ENCODE data around the gene RCBTB2.
"Not testable (repeated sequence)": the region's sequence is repeated elsewhere in the genome, so short reads cannot be mapped to it uniquely, and the experiment has no call there.

Gene RCBTB2

GRCh38 chr13:48456546-48456945 lies 76.3 kb downstream of the RCBTB2 start:
- no peak for ATAC-seq
- TF ChIP-seq CSDC2 (CRISPR knock-in tag; IDR thresholded peaks at IDR 0.05) (no peak), PPARA (CRISPR knock-in tag; IDR thresholded peaks at IDR 0.05; ENCODE audit: borderline replicate concordance) (no peak), BACH2 (CRISPR knock-in tag; IDR thresholded peaks at IDR 0.05; ENCODE audit: borderline replicate concordance) (no peak), GLIS3 (CRISPR knock-in tag; IDR thresholded peaks at IDR 0.05) (no peak)

GRCh38 chr13:48451196-48451595 lies 81.7 kb downstream of the RCBTB2 start:
- not testable (repeated sequence) for ATAC-seq

DNA sequence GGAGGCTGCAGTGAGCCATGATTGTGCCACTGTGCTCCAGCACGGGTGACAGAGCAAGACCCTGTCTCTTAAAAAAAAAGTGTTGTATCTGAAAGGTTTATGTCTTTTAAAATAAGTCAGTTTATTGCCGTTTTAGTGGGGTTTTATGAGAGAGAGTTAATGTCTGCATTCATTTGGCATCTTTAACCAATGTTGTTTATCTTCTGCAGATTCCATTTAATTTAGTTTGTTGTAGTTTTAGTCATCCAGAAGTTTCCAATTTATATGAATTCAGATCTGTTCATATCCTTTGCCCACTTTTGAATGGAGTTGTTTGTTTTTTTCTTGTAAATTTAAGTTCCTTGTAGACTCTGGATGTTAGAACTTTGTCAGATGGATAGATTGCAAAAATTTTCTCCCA lies 83.2 kb downstream of the RCBTB2 start:
- ATAC-seq = no peak

DNA sequence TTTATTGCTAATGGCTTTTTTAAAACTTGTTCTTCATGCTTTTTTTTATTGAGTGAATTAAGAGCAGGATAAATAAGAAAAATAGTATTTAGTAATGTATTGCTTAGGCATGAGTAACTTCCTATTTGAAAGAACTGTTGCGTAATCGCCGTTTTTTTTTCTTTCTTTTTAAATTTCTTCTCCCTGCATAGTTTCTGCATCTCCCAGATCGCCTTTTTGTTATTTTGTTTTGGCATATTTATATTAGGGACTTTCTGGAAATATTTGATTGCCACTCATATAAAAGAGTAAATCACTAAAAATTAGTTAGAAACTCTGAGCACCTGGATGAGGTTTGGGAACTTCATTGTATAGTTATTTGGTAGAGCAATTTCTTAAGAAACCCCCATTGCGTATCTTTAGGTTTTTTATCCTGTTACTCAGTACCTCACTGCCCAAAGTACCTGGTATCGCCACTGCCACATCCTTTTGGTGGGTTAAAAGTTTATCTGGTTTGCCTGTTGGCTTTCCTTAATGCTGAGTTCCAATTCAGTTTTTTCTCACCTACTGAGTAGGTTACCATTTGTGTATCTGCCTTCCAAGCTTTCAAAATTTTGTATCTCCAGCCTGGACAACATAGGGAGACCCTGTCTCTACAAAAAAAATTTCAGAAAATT lies 83.8 kb downstream of the RCBTB2 start:
- ATAC-seq = no peak
- TF ChIP-seq, protein P1, sequence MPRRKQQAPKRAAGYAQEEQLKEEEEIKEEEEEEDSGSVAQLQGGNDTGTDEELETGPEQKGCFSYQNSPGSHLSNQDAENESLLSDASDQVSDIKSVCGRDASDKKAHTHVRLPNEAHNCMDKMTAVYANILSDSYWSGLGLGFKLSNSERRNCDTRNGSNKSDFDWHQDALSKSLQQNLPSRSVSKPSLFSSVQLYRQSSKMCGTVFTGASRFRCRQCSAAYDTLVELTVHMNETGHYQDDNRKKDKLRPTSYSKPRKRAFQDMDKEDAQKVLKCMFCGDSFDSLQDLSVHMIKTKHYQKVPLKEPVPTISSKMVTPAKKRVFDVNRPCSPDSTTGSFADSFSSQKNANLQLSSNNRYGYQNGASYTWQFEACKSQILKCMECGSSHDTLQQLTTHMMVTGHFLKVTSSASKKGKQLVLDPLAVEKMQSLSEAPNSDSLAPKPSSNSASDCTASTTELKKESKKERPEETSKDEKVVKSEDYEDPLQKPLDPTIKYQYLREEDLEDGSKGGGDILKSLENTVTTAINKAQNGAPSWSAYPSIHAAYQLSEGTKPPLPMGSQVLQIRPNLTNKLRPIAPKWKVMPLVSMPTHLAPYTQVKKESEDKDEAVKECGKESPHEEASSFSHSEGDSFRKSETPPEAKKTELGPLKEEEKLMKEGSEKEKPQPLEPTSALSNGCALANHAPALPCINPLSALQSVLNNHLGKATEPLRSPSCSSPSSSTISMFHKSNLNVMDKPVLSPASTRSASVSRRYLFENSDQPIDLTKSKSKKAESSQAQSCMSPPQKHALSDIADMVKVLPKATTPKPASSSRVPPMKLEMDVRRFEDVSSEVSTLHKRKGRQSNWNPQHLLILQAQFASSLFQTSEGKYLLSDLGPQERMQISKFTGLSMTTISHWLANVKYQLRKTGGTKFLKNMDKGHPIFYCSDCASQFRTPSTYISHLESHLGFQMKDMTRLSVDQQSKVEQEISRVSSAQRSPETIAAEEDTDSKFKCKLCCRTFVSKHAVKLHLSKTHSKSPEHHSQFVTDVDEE (CRISPR knock-in tag; IDR thresholded peaks at IDR 0.05) = no peak
- TF ChIP-seq ZNF70 (CRISPR knock-in tag; IDR thresholded peaks at IDR 0.05) = no peak
- TF ChIP-seq ESRRG (CRISPR knock-in tag; IDR thresholded peaks at IDR 0.05) = no peak
- TF ChIP-seq CSDC2 (CRISPR knock-in tag; IDR thresholded peaks at IDR 0.05) = no peak
- TF ChIP-seq TOX (CRISPR knock-in tag; IDR thresholded peaks at IDR 0.05; ENCODE audit: borderline replicate concordance) = no peak
- no peak for TF ChIP-seq PATZ1 (CRISPR knock-in tag; IDR thresholded peaks at IDR 0.05; ENCODE audit: borderline replicate concordance)
- TF ChIP-seq POU6F1 (CRISPR knock-in tag; IDR thresholded peaks at IDR 0.05; ENCODE audit: borderline replicate concordance, low read depth) = no peak
- TF ChIP-seq ZC3H10 (CRISPR knock-in tag; IDR thresholded peaks at IDR 0.05) = no peak
- TF ChIP-seq ARNTL (CRISPR knock-in tag; IDR thresholded peaks at IDR 0.05; ENCODE audit: borderline replicate concordance, low read depth) = no peak

More for the DNA sequence above, 83.2 kb downstream of the RCBTB2 start:
- TF ChIP-seq CSRNP3 (CRISPR knock-in tag; IDR thresholded peaks at IDR 0.05) (no peak), ZNF8 (CRISPR knock-in tag; IDR thresholded peaks at IDR 0.05) (no peak), BACH2 (CRISPR knock-in tag; IDR thresholded peaks at IDR 0.05; ENCODE audit: borderline replicate concordance) (no peak), POU6F1 (CRISPR knock-in tag; IDR thresholded peaks at IDR 0.05; ENCODE audit: borderline replicate concordance, low read depth) (no peak), OSR1 (CRISPR knock-in tag; IDR thresholded peaks at IDR 0.05) (no peak), PPARA (CRISPR knock-in tag; IDR thresholded peaks at IDR 0.05; ENCODE audit: borderline replicate concordance) (no peak), ISL1 (CRISPR knock-in tag; IDR thresholded peaks at IDR 0.05) (no peak), ZNF70 (CRISPR knock-in tag; IDR thresholded peaks at IDR 0.05) (no peak), ARNTL (CRISPR knock-in tag; IDR thresholded peaks at IDR 0.05; ENCODE audit: borderline replicate concordance, low read depth) (no peak), TCF4 (CRISPR knock-in tag; IDR thresholded peaks at IDR 0.05; ENCODE audit: borderline replicate concordance) (no peak), ZFP30 (CRISPR knock-in tag; IDR thresholded peaks at IDR 0.05) (no peak), ESRRG (CRISPR knock-in tag; IDR thresholded peaks at IDR 0.05) (no peak), GLIS3 (CRISPR knock-in tag; IDR thresholded peaks at IDR 0.05) (no peak), CSDC2 (CRISPR knock-in tag; IDR thresholded peaks at IDR 0.05) (no peak), ZFP3 (CRISPR knock-in tag; IDR thresholded peaks at IDR 0.05) (no peak), ZC3H10 (CRISPR knock-in tag; IDR thresholded peaks at IDR 0.05) (no peak), RARB (CRISPR knock-in tag; IDR thresholded peaks at IDR 0.05) (no peak)
- TF ChIP-seq, protein P1 (CRISPR knock-in tag; IDR thresholded peaks at IDR 0.05) = no peak

All from SK-N-SH treated with all-trans-retinoic acid at 6 μM for 48 hours (cell line).